RPMI8226 (cell line): Measurements from ENCODE around the gene DOHH.
A peak's percentile ranks its signal among the peaks of the same experiment; 100 is the strongest.

Source experiments
- DNase-seq: peaks from one replicate; pipeline ENCODE4 v3.0.0-alpha.2; 2015

The DOHH gene

DNA sequence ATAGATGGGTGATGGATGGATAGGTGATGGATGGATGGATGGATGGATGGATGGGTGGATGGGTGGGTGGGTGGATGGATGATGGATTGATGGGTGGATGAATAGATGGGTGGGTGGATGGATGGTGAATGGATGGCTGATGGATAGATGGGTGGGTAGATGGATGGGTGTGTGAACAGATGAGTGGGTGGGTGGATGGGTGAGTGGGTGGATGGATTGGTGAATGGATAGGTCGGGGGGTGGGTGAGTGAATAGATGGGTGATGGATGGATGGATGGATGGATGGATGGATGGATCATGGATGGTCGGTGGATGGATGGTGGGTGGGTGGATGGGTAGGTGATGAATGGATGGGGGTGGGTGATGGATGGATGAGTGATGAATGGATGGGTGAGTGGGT is 23.6 kb downstream of the DOHH start:
- no peak for DNase-seq

DNA sequence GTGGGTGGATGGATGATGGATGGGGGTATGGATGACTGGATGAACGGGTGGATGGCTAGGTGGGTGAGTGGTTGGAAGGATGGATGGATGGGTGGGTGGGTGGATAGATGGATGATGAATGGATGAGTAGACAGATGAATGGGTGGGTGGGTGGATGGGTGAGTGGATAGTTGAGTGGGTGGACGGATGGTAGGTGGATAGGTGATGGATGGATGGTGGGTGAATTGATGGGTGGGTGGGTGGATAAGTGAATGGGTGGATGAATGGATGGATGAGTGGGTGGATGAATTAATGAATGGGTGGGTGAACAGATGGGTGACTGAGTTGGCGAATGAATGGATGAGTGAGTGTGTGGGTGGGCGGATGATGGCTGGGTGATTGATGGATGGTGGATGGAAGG is 25.0 kb downstream of the DOHH start:
- no peak for DNase-seq

DNA sequence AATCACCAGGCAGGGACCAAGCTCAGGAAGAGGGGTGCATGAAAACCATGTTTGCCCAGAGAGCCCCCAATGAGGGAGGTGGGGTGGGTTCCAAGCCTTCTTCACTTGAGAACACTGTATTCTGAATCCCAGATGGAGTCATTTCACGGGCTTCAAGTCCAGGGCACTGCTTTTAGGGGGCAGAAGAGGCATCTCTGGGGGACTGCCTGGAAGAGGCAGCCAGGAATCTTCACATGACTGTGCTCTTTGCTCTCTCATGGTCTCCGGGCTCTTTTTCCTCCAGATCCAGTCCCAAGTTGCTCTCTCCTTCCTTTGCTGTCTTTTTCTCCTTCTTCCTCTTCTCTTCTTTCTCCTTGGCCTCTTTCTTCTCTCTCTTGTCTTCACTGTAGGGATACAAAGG is 25.9 kb downstream of the DOHH start:
- no peak for DNase-seq

DNA sequence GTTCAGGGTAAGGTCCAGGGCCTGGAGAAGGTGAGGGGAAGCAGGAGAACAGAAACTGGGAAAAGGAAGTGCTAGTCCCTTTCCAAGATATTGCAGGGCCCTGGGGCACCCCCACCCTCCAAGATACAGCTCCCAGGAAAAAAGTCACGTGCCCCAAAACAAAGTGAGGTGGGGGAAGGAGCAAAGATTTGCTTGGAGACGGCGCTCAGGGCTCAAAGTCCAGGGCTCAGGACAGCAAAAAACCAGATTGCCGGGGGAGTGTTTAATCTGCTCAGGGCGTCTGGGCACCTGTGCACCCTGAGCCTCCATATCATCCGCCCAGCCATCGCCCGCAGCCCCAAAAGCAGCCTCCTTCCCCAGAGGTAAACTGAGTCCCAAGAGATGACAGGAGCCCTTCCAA is 26.5 kb downstream of the DOHH start:
- no peak for DNase-seq

DNA sequence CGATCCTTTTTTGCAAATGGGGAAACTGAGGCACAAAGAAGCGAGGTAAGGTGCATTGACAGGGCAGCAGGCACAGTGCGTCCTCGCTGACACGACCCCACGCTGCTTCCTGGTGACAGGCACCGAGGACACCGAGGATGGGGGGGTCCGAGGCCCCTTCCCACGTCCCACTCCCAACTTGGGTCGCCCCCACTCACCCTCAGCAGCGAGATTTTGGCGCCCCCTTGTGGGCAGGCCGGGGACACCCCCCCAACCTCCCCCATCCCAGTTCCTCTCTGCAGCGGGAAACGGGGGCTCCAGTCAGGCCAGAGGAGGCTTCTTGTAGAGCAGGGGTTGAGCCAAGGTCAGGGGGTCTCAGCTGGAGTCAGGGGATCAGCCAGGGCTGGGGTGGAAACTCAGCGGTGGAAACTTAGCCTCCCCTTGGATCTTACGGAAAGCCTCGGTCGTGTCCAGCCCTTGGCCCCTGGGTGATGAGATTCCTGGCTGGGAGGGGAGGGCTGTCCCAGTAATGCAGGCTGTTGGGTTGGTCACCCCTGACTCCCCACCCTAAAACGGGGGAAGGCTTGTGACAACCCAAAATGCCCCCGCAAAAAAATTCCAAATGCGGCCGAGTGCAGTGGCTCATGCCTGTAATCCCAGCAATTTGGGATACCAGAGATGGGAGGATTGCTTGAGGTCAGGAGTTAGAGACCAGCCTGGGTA is 28.4 kb downstream of the DOHH start:
- peak; percentile 41 for DNase-seq

DNA sequence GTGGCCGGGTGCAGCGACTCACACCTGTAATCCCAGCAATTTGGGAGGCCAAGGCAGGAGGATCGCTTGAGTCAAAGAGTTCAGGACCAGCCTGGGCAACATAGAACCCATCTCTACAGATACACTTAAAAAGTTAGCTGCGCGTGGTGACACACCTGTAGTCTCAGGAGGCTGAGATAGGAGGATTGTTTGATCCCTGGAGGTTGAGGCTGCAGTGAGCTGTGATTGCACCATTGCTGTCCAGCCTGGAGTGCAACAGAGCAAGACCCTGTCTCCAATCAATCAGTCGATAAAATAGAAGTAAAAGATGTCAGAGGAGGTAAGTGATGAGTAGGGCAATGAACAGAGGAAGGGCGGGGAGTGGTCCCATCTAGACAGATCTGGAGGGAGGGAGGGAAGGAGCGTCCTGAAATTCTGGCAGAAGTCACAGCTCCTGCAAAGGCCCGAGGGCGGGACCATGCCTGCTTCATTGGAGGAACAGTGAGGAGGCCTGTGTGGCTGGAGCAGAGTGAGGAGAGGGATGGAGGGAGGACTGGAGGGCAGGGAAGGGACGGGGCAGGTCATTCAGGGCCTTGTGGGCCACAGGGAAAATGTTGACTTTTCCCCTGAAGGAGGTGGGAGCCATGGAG is 29.9 kb downstream of the DOHH start:
- no peak for DNase-seq

DNA sequence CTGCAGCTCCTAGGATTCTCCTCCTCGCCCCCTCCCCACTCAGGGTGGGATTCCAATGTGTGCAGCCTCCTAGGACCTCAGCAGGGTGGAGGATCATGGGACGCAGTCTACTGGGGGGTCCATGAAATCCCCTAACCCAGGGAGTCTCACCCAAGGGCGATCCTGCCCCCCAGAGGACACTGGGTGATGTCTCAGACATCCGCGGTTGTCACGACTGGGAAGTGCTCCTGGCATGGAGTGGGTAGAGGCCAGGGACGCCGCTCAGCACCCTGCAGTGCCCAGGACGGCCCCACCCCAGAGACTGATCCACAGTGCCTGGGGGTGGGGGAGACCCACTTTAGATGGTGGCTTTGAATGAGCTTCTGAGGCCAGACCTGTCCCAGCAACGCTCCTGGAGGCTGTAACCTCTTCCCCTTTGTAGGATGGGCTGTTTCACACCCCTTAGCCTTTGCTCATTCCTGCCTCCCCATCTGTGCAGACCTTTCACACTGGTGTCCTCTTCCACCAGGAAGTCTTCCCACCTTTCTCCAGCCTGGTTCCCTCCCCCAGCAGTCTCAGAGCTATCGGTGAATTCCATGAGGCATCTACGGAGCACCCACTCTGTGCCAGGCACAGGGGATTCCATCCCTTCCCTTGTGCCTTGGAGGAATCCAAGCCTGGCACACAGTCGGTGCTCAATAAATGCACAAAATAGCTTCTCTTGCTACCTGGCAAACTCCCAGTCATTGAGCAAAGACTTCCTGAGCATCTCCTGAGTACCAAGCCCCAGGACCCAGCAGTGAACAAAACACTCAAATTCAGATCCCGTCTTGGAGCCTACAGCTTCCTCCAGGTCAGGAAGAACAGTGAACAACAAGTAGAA is 30.6 kb downstream of the DOHH start:
- no peak for DNase-seq

DNA sequence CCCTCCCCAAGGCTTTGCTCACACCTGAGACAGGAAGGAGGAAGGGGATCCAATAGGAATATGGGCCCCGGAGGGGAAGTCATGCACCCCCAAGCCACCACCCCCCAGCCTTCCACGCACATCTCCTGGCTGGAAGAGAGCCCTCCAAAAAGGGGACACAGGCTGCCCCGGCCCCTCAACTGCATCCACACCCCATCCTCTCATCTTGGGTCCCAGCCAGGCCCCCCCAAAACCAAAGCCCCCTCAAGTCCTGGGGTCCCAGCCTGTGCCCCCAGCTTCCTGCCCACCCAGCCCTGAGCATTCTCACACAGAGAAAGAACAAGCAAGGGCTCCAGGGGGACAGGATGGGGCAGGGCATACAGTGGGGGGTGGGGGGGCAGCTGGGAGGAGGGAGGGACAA is 32.3 kb downstream of the DOHH start:
- DNase-seq, result no peak

DNA sequence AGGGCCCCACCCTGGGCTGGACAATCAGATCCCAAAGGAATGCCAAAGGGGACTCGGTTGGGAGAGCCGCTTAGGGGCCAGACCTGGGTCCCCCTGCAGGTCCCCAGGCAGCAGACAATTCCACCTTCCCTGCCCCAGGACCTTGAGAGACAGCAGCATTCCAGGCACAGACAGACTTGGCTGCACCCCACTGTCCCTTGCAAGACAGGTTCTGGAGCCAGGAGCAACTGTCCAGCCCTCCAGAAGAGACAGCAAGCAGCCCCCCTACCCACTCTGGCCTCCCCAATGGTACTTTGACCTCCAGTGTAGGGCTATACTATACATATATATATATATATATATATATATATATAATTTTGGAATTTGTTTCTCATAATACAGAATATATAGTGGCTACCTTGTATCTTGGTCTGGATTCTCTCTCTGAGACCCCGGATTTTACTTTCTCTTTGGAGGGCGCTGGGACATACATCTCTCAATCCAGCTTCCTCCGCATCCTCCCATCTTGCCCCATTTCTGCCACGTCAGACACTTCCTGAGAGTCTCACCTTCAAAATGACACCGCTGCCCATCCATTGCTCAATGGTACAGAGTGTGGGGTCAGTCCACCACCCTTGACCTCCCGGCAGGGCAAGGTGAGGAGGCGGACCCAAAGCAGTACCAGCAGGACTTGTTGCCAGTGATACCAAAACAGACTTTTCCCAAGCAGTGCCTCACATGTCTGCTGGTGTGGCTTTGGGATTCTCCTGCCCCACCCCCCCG is 32.9 kb downstream of the DOHH start:
- DNase-seq, result no peak

DNA sequence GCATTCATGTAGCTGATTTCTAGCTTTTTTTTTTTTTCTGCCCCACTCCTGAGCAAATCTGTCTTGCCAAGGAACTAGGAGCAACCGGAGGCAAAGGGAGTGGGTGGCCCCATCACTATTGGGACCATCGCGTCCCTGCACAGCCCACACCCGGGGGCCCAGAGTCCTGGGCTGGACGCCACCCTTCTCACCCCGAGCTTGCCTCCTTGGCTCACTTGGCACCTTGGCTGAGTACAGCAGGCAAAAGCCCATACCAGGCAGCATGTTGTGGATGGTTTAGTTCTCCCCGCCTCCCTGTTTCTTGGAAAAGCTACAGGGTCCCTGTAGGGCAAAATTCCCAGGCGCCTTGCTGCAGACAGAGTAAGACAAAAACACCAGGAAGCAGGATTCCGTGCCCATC is 33.8 kb downstream of the DOHH start:
- no peak for DNase-seq

DNA sequence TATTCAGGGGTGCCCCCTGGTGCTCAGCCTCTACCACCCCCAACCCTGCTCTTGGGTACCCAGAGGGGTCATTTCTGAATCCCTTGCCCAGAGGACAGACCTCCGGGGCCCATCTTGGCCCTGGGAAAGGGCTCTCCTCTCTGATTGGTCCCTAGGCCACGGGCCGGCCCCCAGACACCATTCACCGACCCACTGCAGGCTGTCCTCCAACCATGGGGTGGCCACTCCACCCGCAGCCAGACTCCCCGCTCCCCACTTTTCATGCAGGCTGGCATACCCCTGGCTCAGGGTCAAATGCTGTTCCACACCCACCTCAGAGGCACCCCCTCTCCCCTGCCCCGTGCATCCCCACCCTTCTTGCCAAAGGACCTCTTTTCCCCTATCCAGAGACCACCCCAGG is 34.9 kb downstream of the DOHH start:
- no peak for DNase-seq

DNA sequence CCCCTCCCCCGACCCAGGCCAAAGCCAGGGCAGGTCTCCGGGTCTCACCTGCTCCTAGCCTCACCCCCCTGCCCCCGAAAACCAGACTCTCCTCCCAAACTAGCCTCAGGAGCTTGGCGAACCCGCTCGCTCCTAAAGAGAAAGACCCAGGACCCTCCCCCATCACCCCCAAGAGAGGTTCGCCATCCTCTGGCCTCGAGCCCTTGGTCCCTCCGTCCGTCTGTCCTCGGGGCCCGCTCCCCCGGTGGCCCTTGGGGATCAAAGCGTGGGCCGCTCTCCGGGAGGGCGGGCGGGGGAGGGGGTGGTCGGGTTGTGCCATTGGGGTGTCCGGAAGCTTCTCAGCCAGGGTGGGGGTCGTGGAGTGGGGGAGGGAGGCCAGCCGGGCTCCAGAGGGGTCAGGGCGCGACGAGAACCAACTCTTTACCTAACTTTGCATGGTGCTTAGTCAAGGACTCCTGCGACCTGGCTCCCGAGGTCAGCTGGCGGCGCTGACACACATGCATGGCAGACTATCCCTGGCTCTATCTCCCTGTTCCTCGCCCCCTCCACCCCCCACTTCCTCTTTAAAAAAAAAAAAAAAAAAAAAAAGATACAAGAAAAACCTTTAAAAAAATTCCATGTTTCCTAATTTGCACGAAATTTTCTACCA is 35.8 kb downstream of the DOHH start:
- DNase-seq, result no peak

DNA sequence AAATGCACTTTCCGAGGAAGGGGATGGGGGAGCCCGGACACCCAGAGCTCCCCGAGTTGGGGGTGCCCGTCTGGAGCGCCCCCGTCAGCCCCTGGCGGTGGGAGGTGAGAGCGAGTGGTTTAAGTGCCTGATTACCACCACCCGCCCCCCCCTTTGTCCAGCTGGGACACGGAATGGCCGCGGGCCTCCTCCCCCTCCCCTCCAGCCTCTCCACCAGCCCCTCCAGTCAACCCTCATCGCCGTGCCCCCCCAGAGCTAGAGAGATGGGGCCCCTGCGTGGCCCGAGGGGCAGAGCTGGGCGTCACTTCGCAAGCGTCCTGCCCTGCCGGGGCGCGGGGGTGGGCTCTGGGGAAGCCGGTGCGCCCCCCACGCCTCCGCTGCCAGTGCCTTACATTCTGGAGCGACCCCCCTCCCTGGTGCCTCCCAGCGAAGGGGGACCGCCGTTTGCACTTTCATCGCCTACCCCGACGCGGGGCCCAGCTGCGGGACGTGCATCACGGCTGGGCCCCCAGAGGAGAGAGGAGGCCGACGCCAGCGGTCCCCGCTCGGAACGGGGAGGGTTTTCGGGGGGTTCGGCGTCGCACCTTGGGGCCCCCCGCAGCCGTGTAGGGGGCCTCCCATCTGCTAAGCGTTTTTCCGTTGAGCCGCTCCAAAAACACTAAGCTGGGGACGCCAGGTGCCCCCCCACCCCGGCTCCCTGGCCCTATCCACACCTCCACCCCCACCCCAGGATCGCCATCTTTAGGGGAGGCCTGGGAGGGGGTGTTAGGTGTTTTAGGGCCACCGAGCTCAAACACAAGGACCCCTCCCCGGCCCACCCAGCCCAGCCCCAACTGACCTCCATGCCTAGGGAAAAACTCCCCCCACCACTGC is 36.5 kb downstream of the DOHH start:
- DNase-seq, result no peak

DNA sequence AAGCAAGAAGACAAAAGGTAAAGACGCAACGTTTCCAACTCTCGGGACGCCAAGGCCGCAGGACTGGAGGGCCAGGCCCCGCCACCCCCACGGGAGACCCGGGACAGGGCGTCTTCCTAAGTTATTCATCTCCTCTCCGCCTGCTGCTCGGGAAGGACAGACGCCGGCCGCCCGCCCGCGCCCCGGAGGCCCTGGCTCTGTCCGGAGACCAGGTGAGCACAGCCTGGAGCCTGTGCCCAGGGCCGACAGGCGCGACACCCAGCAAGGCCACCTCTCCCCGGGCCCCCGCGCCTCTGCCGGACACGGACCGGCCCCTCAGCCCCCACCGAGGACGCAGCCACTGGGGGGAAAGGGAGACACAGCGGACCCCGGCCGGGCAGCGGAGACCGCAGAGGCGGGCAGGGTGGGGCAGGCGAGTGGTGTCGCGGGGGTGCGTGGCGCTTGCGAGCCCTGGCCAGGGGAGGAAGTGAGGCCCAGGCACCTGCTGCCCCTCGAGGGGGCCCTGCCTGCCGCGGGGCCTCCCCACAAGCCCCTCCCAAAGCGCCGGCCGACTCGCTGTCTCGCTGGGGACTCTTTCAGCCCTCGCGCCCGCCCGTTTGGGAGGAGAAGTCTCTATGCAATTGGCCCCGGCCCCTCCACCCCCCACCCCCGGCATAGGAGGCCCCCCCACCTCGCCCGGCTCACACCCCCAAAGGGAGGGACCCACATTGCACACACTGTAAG is 37.3 kb downstream of the DOHH start:
- DNase-seq, result no peak

DNA sequence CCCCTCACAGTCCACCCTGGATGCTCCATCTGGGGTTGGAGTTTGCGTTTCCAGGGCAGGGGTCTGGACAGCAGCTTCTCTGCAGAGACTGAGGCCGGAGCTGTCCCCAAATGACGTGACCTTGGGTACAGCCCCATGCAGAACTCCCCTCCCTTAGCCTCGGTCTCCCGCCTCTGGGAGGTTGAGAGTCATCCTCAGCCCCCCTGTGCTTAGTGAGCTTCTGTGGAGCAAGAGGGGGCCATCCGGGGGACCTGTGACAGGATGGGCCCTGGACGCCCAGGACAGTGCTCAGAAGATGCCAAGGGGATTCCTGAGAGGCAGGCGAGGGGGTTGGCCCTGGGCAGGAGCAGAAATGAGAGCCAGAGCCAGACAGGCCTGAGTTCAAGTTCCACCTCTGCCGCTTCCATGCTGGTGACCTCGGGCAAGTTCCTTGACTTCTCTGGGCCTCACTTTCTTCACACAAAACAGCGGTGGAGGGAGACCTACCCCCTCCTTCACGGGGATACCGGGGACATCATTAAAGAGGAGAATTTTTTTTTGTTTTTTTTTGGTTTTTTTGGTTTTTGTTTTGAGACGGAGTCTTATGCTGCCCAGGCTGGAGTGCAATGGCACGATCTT is 40.4 kb downstream of the DOHH start:
- no peak for DNase-seq

DNA sequence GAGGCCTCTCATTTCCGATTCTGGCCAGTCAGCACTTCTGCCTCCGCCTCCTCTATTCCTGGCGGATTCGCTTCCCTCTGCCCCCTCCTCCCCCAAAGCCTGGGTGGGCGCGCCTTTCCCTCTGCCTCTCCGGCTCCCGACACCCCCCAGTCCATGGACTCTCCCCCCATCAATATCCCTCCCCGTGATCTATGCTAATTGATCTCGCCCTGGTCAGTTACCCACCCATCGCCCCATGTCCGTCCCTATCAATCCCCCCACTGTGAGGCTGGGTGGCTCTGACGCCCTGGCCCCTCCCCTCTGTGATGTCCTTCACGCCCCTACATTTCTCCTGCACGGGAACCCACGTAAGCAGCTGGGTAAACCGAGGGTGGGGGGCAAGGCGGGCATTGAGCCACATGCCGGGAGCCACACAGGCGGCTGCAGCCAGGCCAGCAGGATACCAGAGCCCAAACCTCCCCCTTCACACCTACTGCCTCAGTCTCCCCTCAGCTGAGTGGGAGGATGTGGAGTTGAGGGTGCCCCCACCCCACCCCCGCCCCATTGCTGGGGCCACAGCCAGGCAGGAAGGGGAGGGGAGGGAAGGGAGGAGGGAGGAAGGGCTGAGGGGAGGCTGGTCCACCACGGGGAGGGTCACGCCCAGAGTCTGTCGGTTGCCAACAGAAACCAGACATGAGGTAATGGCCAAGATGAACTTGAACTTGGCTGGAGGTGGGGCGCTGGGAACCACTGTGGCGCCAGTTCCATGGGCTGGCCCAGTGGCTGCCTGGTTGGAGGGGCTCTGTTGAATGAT is 41.2 kb downstream of the DOHH start:
- DNase-seq, result peak; percentile 52

DNA sequence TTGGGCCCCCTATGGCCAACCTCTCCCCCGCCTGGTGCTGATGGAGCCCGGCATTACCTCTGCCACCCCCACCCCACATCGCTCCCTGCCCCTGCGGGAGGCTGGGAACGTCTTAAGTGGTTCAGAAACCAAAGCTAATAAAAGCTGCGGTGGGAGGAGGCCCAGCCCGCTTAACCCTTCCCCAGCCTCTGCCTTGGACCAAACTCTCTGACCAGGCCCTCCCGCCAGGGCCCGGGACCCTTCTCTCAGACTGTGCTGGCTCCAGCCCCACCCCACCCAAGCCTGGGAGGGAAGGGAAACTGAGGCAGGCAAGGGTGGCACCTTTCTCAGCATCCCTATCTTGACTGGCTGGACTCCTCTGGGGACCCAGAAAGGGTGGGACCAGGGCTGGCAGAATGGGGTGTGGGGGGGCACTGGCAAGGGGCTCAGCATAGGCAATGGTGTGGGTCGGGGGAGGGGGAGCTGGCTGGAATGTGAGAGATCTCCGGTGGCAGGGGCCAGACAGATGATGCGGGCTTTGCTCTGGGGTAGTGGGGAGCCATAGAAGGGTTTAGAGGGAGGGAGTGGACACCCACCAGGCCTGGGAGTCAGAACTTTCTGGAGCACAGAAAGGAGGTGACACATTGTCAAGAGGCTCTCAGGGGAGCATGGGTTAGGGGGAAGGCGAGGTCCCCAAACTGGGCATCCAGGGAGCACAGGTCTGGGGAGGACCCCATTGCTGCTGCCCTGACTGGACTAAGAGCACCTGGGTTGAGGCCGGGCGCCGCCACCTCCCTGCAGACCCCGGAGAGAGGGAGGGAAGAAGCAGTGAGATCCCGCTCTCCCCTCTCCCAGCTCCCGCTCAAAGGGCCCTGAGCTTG is 42.0 kb downstream of the DOHH start:
- DNase-seq, result no peak

DNA sequence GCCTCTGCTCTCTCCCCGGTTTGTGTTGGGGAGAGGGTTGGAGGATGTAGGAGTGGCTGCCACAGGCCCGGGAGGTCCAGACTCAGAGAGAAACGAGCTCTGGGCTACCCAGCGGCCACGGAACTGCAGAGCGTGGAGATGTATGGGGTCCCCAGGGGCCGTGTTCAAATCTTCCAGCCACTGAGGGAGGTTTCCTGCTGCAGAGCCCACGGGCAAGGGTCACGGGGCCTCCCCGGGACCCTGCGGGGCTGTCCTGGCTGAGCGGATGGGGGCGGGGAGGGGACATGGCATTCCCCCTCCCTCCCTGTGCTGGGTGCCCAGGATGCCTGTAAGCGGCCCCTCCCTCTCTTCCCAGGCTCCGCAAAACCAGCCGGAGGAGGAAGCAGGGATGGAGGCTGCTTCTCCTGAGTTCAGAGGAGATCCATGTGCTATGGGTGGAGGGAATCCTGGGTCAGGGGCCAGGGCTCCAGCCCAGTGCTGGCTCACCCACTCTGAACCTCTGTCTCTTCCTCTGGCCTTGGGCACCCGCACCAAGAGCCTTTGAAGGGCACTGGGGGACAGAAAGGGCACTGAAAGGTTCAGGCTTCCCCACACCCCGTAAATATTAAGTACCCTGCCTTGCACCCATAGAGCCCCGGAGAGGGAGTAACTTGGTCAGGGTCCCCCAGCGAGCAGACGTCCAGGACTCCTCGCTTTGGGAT is 42.8 kb downstream of the DOHH start:
- DNase-seq, result no peak
